Kidney epithelial cell (primary cell): ENCODE measurements around the gene RPL3. TPM values are rescaled to one million over a fixed set of nuclear protein-coding genes. Genes with fewer than 3 reads are reported as not detected.

Experiments used
- DNase-seq: peaks from one replicate; pipeline ENCODE4 v3.0.0-alpha.2; 2010; ENCODE audit warnings: low read depth
- H3K27me3 ChIP-seq: 2 replicates; pipeline ENCODE4 v1.6.0; 2011; ENCODE audit warnings: low read length; ENCODE audit not compliant: control insufficient read depth, insufficient read depth
- H3K36me3 ChIP-seq: 2 replicates; pipeline ENCODE4 v1.5.1; 2011; ENCODE audit warnings: low read length; ENCODE audit not compliant: control insufficient read depth, insufficient read depth
- H3K4me3 ChIP-seq: 2 replicates; pipeline ENCODE4 v1.5.1; 2011; ENCODE audit warnings: low read depth, mild to moderate bottlenecking, control low read depth, low read length
- CTCF ChIP-seq: IDR thresholded peaks from 2 replicates; pipeline ENCODE4 v1.5.1; 2011; ENCODE audit warnings: mild to moderate bottlenecking, moderate library complexity, low read length, control low read depth, inconsistent platforms; ENCODE audit not compliant: insufficient read depth, poor library complexity, severe bottlenecking
- total RNA-seq: library from RNA; depleted of rRNA; stranded (reverse); fragments of >200 nt; gene quantifications from 2 replicates; pipeline ENCODE4 v1.2.3, GENCODE V29; 2015

Gene RPL3
- total RNA-seq, 1 donor from 2014 or later = 2,742 TPM

DNA sequence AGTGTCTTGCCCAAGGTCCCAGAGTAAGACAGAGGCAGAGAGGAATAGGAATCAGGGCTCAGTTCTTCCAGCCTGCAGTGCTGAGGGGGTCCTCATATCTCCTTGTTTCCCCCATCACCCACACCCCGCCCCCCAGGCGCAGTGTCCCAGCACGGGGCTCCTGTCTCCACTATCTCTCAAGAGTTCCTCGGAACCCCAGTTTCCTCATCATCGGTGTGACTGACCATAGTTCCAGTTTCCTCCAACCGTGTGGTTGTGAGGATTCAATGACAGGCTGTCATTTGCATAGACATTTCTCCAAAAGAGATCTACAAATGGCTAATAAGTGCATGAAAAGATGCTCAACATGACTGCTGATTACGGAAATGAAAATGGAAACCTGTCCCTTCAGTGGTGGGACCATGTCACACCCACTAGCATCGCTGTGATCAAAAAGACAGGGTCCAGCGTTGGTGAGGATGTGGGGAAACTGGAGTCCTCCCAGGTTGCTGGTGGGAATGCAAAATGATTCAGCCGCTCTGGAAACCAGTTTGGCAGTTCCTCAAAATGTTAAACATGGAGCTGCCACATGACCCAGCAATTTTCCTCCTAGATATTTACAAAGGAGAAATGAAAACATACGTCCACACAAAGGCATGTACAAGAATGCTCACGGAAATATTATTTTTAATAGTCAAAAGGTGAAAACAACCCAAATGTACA, 42.8 kb downstream of the RPL3 start:
- TF ChIP-seq CTCF = no peak
- Histone ChIP-seq H3K27me3 (no peaks in the 10 kb centered on the region), H3K4me3 (no peak overlapping the region), H3K36me3 (no peaks in the 10 kb centered on the region)
- no peak for DNase-seq

GRCh38 chr22:39275814-39276439, 43.5 kb downstream of the RPL3 start:
- H3K4me3 ChIP-seq = no peak overlapping the region
- TF ChIP-seq CTCF = no peak
- no peaks in the 10 kb centered on the region for H3K27me3 ChIP-seq
- DNase-seq = no peak
- H3K36me3 ChIP-seq = no peaks in the 10 kb centered on the region

GRCh38 chr22:39273950-39274887, 45.2 kb downstream of the RPL3 start:
- no peak for TF ChIP-seq CTCF
- no peak overlapping the region for H3K4me3 ChIP-seq
- H3K36me3 ChIP-seq = no peaks in the 10 kb centered on the region
- no peak for DNase-seq
- no peaks in the 10 kb centered on the region for H3K27me3 ChIP-seq

- Histone ChIP-seq H3K36me3 (no peaks in the 10 kb centered on the region), H3K4me3 (no peak overlapping the region), H3K27me3 (no peaks in the 10 kb centered on the region)
- no peak for TF ChIP-seq CTCF
- no peak for DNase-seq
Observed at GRCh38 chr22:39270792-39271191, 48.6 kb downstream of the RPL3 start.

DNA sequence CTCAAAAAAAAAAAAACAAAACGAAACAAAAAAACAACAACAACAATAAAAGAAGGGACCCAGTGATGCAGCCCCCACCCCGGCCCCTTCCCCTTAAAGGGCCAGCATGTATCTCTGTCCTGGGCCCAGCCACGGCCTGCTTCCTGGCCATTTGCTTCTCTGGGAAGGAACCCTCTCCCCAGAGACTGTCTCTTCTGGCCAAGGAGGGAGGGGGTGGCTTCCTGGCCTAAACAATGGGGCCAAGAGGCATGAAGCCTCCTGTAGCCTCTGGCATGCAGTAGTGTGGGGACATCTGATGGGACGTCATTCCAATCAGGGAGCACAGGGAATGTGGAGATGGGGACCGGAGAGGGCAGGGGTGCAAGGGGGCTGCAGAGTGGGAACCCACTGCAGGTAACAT, 49.1 kb downstream of the RPL3 start:
- DNase-seq = no peak
- Histone ChIP-seq H3K27me3 (no peaks in the 10 kb centered on the region), H3K36me3 (no peaks in the 10 kb centered on the region), H3K4me3 (no peak overlapping the region)
- TF ChIP-seq CTCF = no peak
